GM23338 (cell line): Measurements from ENCODE around the gene C1orf21. TPM values are rescaled to one million over a fixed set of nuclear protein-coding genes. Genes with fewer than 3 reads are reported as not detected.

ENCODE experiments used
- ATAC-seq: fragments of 200-7000 bp; cut with Tn5 transposase; 3 replicates; pipeline ENCODE4 v1.9.1; 2020
- DNase-seq: peaks from one replicate; pipeline ENCODE4 v3.0.0-alpha.2; 2015; ENCODE audit warnings: low spot score
- H2AFZ ChIP-seq: fragments of 200-600 bp; sonication (generic); 2 replicates; pipeline ENCODE4 v1.8.0; 2016; ENCODE audit warnings: antibody characterized with exemption, mild to moderate bottlenecking, moderate library complexity
- H3F3A ChIP-seq: fragments of 200-600 bp; sonication (generic); replicated peaks from 2 replicates; pipeline ENCODE4 v1.8.0; 2017; ENCODE audit warnings: antibody characterized with exemption, mixed run types, low read depth
- H3K27ac ChIP-seq: fragments of 200-600 bp; sonication (generic); 2 replicates; pipeline ENCODE4 v1.6.1; 2016; ENCODE audit warnings: low read depth
- H3K27me3 ChIP-seq: fragments of 200-600 bp; sonication (generic); 2 replicates; pipeline ENCODE4 v1.8.0; 2016; ENCODE audit warnings: mild to moderate bottlenecking, mixed run types, moderate library complexity; ENCODE audit not compliant: insufficient read depth
- H3K36me3 ChIP-seq: fragments of 200-600 bp; sonication (generic); 2 replicates; pipeline ENCODE4 v1.8.0; 2016; ENCODE audit warnings: mild to moderate bottlenecking; ENCODE audit not compliant: insufficient read depth
- H3K4me1 ChIP-seq: fragments of 200-600 bp; sonication (generic); 2 replicates; pipeline ENCODE4 v1.8.0; 2016; ENCODE audit warnings: mild to moderate bottlenecking, moderate library complexity; ENCODE audit not compliant: insufficient read depth
- H3K4me2 ChIP-seq: fragments of 200-600 bp; sonication (generic); 2 replicates; pipeline ENCODE4 v1.7.1; 2017; ENCODE audit warnings: mixed run types
- H3K4me3 ChIP-seq: fragments of 200-600 bp; sonication (generic); 2 replicates; pipeline ENCODE4 v1.6.1; 2016; ENCODE audit warnings: mixed run types
- H3K79me2 ChIP-seq: fragments of 200-600 bp; sonication (generic); replicated peaks from 2 replicates; pipeline ENCODE4 v1.8.0; 2017; ENCODE audit warnings: mild to moderate bottlenecking; ENCODE audit not compliant: insufficient read depth
- H3K9me2 ChIP-seq: fragments of 200-600 bp; sonication (generic); 2 replicates; pipeline ENCODE4 v1.8.0; 2017; ENCODE audit not compliant: insufficient read depth
- H4K20me1 ChIP-seq: fragments of 200-600 bp; sonication (generic); replicated peaks from 2 replicates; pipeline ENCODE4 v1.8.0; 2017; ENCODE audit warnings: mild to moderate bottlenecking; ENCODE audit not compliant: insufficient read depth
- H3K27ac Mint-ChIP-seq: 2 replicates; pipeline ENCODE4 v1.8.0; 2020; ENCODE audit warnings: inconsistent platforms, mild to moderate bottlenecking, moderate library complexity, mixed read lengths
- H3K27me3 Mint-ChIP-seq: 3 replicates; pipeline ENCODE4 v1.8.0; 2022; ENCODE audit warnings: low read depth, mild to moderate bottlenecking, moderate library complexity, mixed read lengths, inconsistent platforms; ENCODE audit not compliant: insufficient read depth, poor library complexity
- H3K36me3 Mint-ChIP-seq: 3 replicates; pipeline ENCODE4 v1.8.0; 2021; ENCODE audit warnings: low read depth, mild to moderate bottlenecking, inconsistent platforms, moderate library complexity, mixed read lengths
- H3K4me1 Mint-ChIP-seq: 3 replicates; pipeline ENCODE4 v1.8.0; 2020; ENCODE audit warnings: mild to moderate bottlenecking, inconsistent platforms, mixed read lengths
- H3K4me3 Mint-ChIP-seq: 3 replicates; pipeline ENCODE4 v1.8.0; 2021; ENCODE audit warnings: moderate library complexity, mild to moderate bottlenecking, inconsistent platforms, mixed read lengths
- H3K9me3 Mint-ChIP-seq: 3 replicates; pipeline ENCODE4 v1.8.0; 2020; ENCODE audit warnings: moderate library complexity, mild to moderate bottlenecking, inconsistent platforms, mixed read lengths
- CREB1 ChIP-seq: fragments of 250-450 bp; sonication (Bioruptor Pico); IDR thresholded peaks from 2 replicates; pipeline ENCODE4 v1.5.0; 2020; ENCODE audit warnings: low read depth, mild to moderate bottlenecking, moderate library complexity
- CTCF ChIP-seq, 2 experiments: fragments of 200-600 bp in 1 of 2; sonication (generic) in 1 of 2; conservative IDR thresholded peaks; 2 replicates each; pipeline versions ENCODE4 v1.5.1 to v1.6.1; 2016 to 2017; ENCODE audit warnings: antibody characterized with exemption in 2 of 2, low read depth in 2 of 2, mild to moderate bottlenecking in 2 of 2, moderate library complexity in 1 of 2
- ETS1 ChIP-seq: IDR thresholded peaks from 2 replicates; pipeline ENCODE4 v1.6.1; 2016; ENCODE audit warnings: antibody characterized with exemption
- EZH2 ChIP-seq: fragments of 200-600 bp; sonication (generic); IDR thresholded peaks from one replicate; pipeline ENCODE4 v1.8.0; 2017; ENCODE audit warnings: antibody characterized with exemption, mild to moderate bottlenecking, low read depth; ENCODE audit not compliant: unreplicated experiment
- JUNB ChIP-seq: IDR thresholded peaks from one replicate; pipeline ENCODE4 v1.6.1; 2016; ENCODE audit warnings: antibody characterized with exemption; ENCODE audit not compliant: unreplicated experiment
- REST ChIP-seq: IDR thresholded peaks from one replicate; pipeline ENCODE4 v1.6.1; 2018; ENCODE audit warnings: antibody characterized with exemption; ENCODE audit not compliant: unreplicated experiment
- ZNF114 ChIP-seq: fragments of 250-450 bp; sonication (Bioruptor Pico); IDR thresholded peaks from 2 replicates; pipeline ENCODE4 v1.5.0; 2020; ENCODE audit warnings: mild to moderate bottlenecking, moderate library complexity
- ZNF462 ChIP-seq: fragments of 250-450 bp; sonication (Bioruptor Pico); IDR thresholded peaks from 2 replicates; pipeline ENCODE4 v1.5.0; 2020; ENCODE audit warnings: mild to moderate bottlenecking, moderate library complexity
- polyA plus RNA-seq: library from polyadenylated mRNA; unstranded; fragments of >200 nt; fragmentation: Nextera tagmentation; extraction: Ambion mirVana; gene quantifications from 2 replicates; pipeline ENCODE4 v1.2.1, GENCODE V29; 2016
- total RNA-seq: library from RNA; depleted of rRNA; stranded (reverse); fragments of >200 nt; shearing (Covaris generic); gene quantifications from 2 replicates; pipeline ENCODE4 v1.2.3, GENCODE V29; 2014

The C1orf21 gene
- total and polyA plus RNA-seq, 2 experiments from 2014 or later = 28.0 to 40.4 TPM

GRCh38 chr1:184567637-184568036 lies 180.8 kb downstream of the C1orf21 start (continued):
- no peak for TF ChIP-seq REST
- TF ChIP-seq CTCF (conservative IDR thresholded peaks at IDR 0.05; ENCODE audit: low read depth in 2 of 2) = no peak

- Histone ChIP-seq H3K4me3 (no peak overlapping the region), H3K9me2 (0 out of 2 replicates have a peak, but pooled peaks cover 4% of the 10 kb centered on the region), H3K4me1 (no peaks in the 10 kb centered on the region), H3F3A (no peaks in the 10 kb centered on the region), H2AFZ (no peak overlapping the region), H4K20me1 (no peaks in the 10 kb centered on the region; the same call in 1 of the 2 replicates), H3K79me2 (no peaks in the 10 kb centered on the region), H3K4me2 (no peak overlapping the region), H3K36me3 (no peaks in the 10 kb centered on the region; the same call in 1 of the 2 replicates), H3K27ac (no peak overlapping the region), H3K27me3 (no peaks in the 10 kb centered on the region)
- H3K4me1 Mint-ChIP-seq = no peaks in the 10 kb centered on the region; the same call in 2 of the 3 replicates
- no peaks in the 10 kb centered on the region for H3K27me3 Mint-ChIP-seq
- no peak for DNase-seq
- no peaks in the 10 kb centered on the region for H3K9me3 Mint-ChIP-seq
- ATAC-seq = no peak
- no peaks in the 10 kb centered on the region for H3K36me3 Mint-ChIP-seq
- no peak overlapping the region for H3K4me3 Mint-ChIP-seq
- H3K27ac Mint-ChIP-seq = no peak overlapping the region
- TF ChIP-seq ETS1 = no peak
- no peak for TF ChIP-seq CREB1
- TF ChIP-seq REST = no peak
- no peak for TF ChIP-seq EZH2
- TF ChIP-seq ZNF114 (CRISPR knock-in tag) = no peak
- no peak for TF ChIP-seq ZNF462 (CRISPR knock-in tag)
- no peak for TF ChIP-seq JUNB
Observed at GRCh38 chr1:184568148-184568547, 181.3 kb downstream of the C1orf21 start.
